Heart left ventricle (tissue), 16 donors: ENCODE measurements around the gene CIPC. TPM values are rescaled to one million over a fixed set of nuclear protein-coding genes. Genes with fewer than 3 reads are reported as not detected.

Experiments used
- ATAC-seq, 4 donors: fragments of 200-7000 bp; cut with Tn5 transposase; one replicate each; pipeline ENCODE4 v1.9.1; 2020 to 2022; ENCODE audit warnings: moderate library complexity in 4 of 4, mild to moderate bottlenecking in 3 of 4, moderate number of reproducible peaks in 1 of 4
- DNase-seq, 5 donors: peaks; one replicate each; pipeline ENCODE4 v3.0.0-alpha.2; 2020
- H3K27ac ChIP-seq, 12 donors: fragments of 200-600 bp; sonication (generic) in 4 of 12; one replicate each; pipeline versions ENCODE4 v1.5.0 to v1.8.0; 2016 to 2022; ENCODE audit warnings: mild to moderate bottlenecking in 2 of 12
- H3K27me3 ChIP-seq, 9 donors: fragments of 200-600 bp; sonication (generic) in 2 of 9; one replicate each; pipeline versions ENCODE4 v1.5.1 to v1.8.0; 2016 to 2022; ENCODE audit warnings: mild to moderate bottlenecking in 3 of 9
- H3K36me3 ChIP-seq, 9 donors: fragments of 200-600 bp; sonication (generic) in 2 of 9; one replicate each; pipeline versions ENCODE4 v1.5.0 to v1.8.0; 2018 to 2022; ENCODE audit warnings: mild to moderate bottlenecking in 2 of 9
- H3K4me1 ChIP-seq, 12 donors: fragments of 200-600 bp; sonication (generic) in 4 of 12; one replicate each; pipeline versions ENCODE4 v1.5.0 to v1.8.0; 2016 to 2022; ENCODE audit warnings: mild to moderate bottlenecking in 3 of 12
- H3K4me3 ChIP-seq, 12 donors: fragments of 200-600 bp; sonication (generic) in 4 of 12; one replicate each; pipeline versions ENCODE4 v1.5.0 to v1.8.0; 2017 to 2022; ENCODE audit warnings: mild to moderate bottlenecking in 9 of 12, moderate library complexity in 4 of 12
- H3K9me3 ChIP-seq, 12 donors: fragments of 200-600 bp; sonication (generic) in 4 of 12; one replicate each; pipeline versions ENCODE4 v1.5.0 to v1.8.0; 2016 to 2022; ENCODE audit warnings: mild to moderate bottlenecking in 1 of 12
- POLR2A ChIP-seq, 2 donors: fragments of 450-650 bp; IDR thresholded peaks; one replicate each; pipeline ENCODE4 v1.6.1; 2017; ENCODE audit warnings: antibody characterized with exemption in 2 of 2, mild to moderate bottlenecking in 2 of 2, moderate library complexity in 2 of 2
- WGBS, 4 donors: extraction: QIAGEN DNeasy Blood & Tissue Kit in 2 of 4; methylation state at CpG; one replicate each; pipeline versions ENCODE4 v1.1.5 to v1.1.7; 2013 to 2018; 5-methylcytosine and 5-hydroxymethylcytosine counted together
- intact Hi-C, 10 donors: fragments of 100-400 bp; cut with DNase I; formaldehyde crosslinking; loops; one replicate each; pipeline versions ENCODE4 v1.11.1 to v1.14.2; 2022
- polyA plus RNA-seq, 2 donors: library from polyadenylated mRNA; stranded (reverse); fragments of 200-250 nt; gene quantifications; one replicate each; pipeline ENCODE4 v1.2.3, GENCODE V29; 2013
- total RNA-seq, 9 donors: library from RNA; depleted of rRNA in 2 of 9; stranded (reverse); fragments of >200 nt in 2 of 9; fragmentation: NEBNext Ultra II Directional in 3 of 9; extraction: Animal tissue kit (Norgen Biotek cat#: 25700) in 3 of 9; gene quantifications; one replicate each; pipeline versions ENCODE4 v1.1.0 to v1.2.4, GENCODE V29; 2016 to 2023
- TF ChIP-seq, protein P1 (sequence below), 12 donors: fragments of 200-600 bp; sonication (generic) in 4 of 12; IDR thresholded peaks; one replicate each; pipeline versions ENCODE4 v1.5.0 to v1.8.0; 2018 to 2022; ENCODE audit warnings: antibody characterized with exemption in 12 of 12, mild to moderate bottlenecking in 5 of 12
- donor health status: ischemic (EF 13 %, LVEDD 7.1; RV severe dilation, severe dysfunction).
- donor health status: healthy with polysubstance abuse.
- donor health status: DM: no; HTN: yes; CAD: no.
- donor health status: DM: no; HTN: no; CAD: no.
- donor health status: ischemic (EF 25% LVEDD 6.9; RV normal size, moderate dysfunction).
- donor health status: ischemic (EF 25% LVEDD 5.7; RV mildly dilated, moderate dysfunction).
- donor health status: healthy.
- donor health status: DM: yes; HTN: yes; CAD: no.
- donor health status: ischemic (EF 35%, LVEDD 5.7; RV mildly dilated, moderate dysfunction).
- donor health status: nonischemic (EF 11% LVEDD 7.7; RV severe dilation, severe dysfunction).
- donor health status: DM: yes; HTN: yes; CAD: no.
- donor health status: PGD.
- donor health status: ischemic (EF 29% LVEDD 5.4; RV normal size, mild dysfunction).
- donor health status: nonischemic (EF 23%, LVEDD 6.1; RV moderate dilation, normal function).

Gene CIPC
- total and polyA plus RNA-seq, 11 donors = 10.9 to 85.9 (median 61.3) TPM

DNA sequence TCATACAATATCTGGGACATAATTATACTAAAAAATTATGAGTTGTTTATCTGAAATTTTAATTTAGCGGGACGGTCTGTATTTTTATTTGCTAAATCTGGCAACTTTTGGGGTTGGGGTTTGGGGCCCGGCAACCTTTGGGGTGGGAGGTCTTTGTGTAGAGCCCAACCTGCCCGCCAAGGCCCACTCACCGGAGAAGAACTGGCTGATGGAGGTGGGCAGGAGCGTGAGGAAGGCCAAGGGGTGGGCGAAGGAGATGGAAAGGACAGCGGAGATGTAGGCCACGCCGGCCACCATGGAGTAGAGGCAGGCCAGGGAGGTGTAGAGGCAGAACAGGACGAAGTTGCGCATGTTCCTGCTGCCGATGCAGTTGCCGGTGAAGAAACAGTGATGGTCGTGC, 41.0 kb downstream of the CIPC start:
- intact Hi-C loops = no loop called here
- peak overlapping the region in 1 of 12 donors; percentile 7 for H3K4me3 ChIP-seq
- no peak for TF ChIP-seq POLR2A (IDR thresholded peaks at IDR 0.05)
- TF ChIP-seq, protein P1, sequence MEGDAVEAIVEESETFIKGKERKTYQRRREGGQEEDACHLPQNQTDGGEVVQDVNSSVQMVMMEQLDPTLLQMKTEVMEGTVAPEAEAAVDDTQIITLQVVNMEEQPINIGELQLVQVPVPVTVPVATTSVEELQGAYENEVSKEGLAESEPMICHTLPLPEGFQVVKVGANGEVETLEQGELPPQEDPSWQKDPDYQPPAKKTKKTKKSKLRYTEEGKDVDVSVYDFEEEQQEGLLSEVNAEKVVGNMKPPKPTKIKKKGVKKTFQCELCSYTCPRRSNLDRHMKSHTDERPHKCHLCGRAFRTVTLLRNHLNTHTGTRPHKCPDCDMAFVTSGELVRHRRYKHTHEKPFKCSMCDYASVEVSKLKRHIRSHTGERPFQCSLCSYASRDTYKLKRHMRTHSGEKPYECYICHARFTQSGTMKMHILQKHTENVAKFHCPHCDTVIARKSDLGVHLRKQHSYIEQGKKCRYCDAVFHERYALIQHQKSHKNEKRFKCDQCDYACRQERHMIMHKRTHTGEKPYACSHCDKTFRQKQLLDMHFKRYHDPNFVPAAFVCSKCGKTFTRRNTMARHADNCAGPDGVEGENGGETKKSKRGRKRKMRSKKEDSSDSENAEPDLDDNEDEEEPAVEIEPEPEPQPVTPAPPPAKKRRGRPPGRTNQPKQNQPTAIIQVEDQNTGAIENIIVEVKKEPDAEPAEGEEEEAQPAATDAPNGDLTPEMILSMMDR (IDR thresholded peaks at IDR 0.05) = no peak
- peaks cover 33 to 96% (median 73%) of the 10 kb centered on the region in 9 donors for H3K27me3 ChIP-seq
- ATAC-seq = no peak
- no peak for DNase-seq
- WGBS, 4 donors = 76 to 83% (median 80%) methylated on average over 15 of the region's 15 CpGs
- H3K36me3 ChIP-seq = no peaks in the 10 kb centered on the region
- H3K27ac ChIP-seq = no peak overlapping the region
- peaks cover 5 to 29% (median 19%) of the 10 kb centered on the region in 12 donors for H3K4me1 ChIP-seq
- H3K9me3 ChIP-seq = no peaks in the 10 kb centered on the region

DNA sequence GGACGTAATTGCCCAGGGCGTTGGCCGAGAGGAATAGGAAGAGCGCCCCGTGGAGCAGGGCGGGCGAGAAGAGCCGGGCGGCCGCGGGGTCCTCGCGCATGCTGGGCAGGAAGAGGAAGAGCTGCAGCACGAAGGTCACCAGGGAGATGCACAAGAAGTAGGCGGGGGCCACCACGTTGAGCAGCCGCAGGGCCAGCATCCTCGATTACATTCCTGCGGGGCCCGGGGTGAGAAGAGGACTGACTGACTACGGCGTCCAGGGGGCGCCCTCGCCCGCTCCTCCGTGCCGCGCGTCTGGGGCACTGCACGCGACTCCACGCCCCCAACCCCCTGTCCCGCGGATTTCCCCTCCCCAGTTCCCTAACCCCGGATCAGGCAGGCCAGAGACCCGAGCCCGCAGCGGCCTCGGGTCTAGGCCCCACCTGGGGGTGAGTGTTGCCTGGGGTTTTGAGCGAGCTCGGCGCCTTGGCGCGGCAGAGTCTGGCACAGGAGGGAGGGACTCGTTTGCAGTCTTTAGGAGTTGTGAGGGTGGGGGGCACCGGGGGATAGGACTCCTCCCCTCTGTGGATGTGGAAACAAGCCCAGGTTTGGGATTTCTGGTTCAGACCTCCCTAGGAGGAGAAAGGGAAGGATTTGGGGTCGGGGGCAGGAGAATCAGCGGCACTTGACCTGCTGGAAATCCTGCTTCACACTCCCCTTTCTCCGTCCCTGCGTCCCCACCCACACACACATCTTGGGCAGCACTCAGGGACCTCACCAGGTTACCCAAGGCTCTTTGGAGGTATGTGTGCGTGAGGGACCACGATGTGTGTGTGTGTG, 41.7 kb downstream of the CIPC start:
- peaks cover 33 to 99% (median 78%) of the 10 kb centered on the region in 9 donors for H3K27me3 ChIP-seq
- 1 to 3% (median 2%) methylated on average over 37 to 52 of the region's 52 CpGs for WGBS, 4 donors
- intact Hi-C loops = no loop called here
- no peaks in the 10 kb centered on the region for H3K9me3 ChIP-seq
- TF ChIP-seq, protein P1 (IDR thresholded peaks at IDR 0.05) = peak in 11 of 12 donors; percentile 7 to 50 (median 26)
- no peak for TF ChIP-seq POLR2A (IDR thresholded peaks at IDR 0.05)
- DNase-seq = no peak
- H3K27ac ChIP-seq = no peak overlapping the region
- H3K36me3 ChIP-seq = no peaks in the 10 kb centered on the region
- peaks cover 5 to 29% (median 19%) of the 10 kb centered on the region in 12 donors for H3K4me1 ChIP-seq
- ATAC-seq = peak in 3 of 4 donors; percentile 38 to 44 (median 41)
- peak overlapping the region in 1 of 12 donors; percentile 29 for H3K4me3 ChIP-seq

DNA sequence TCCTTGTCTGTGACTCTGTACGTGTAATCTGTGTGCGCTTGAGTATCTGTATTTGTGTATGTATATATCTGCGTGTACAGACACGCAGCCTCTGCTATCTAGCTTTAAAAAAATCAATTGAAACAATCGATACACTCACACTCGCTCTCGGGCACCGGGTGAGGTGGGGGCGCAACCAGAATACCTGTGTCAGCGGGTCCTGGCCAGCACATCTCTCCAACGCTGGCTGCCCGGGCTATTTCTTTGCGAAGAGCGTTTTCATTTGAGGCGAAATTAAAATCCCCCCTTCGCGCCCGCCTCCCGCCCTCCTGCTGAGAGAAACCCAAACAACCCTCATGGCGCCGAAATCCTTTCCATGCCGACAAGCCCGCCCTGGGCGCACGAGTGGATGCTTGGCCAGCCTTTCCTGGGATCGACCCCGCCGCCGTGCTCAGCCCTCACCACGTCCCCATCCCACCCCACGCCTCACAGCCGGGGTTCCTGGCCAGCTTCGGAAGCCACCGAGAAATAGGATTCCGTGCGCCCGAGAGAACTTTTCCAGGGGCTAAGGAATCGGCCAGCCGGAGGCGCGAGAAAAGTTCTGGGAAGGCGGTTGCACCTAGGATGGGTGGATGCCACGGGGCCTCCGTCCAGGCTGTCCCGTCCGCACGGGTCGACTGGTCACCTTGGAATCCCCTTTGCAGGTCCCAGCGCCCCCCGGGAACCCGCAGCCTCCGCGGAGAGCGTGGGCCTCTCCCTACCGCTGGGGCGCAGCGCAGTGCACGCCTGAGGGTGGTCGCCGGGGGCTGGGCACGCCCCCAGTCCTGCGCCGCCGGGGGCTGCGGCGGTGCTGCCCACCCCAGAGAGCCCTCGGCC, 42.5 kb downstream of the CIPC start:
- Histone ChIP-seq H3K4me3 (peak overlapping the region; percentile 17 to 53 (median 41)), H3K9me3 (no peaks in the 10 kb centered on the region), H3K27ac (no peak overlapping the region), H3K27me3 (peaks cover 33 to 97% (median 80%) of the 10 kb centered on the region in 9 donors), H3K4me1 (peaks cover 5 to 29% (median 19%) of the 10 kb centered on the region in 12 donors), H3K36me3 (no peaks in the 10 kb centered on the region)
- WGBS, 4 donors = 0 to 1% (median 1%) methylated on average over 38 to 67 of the region's 67 CpGs
- intact Hi-C loops = no loop called here
- TF ChIP-seq, protein P1 (IDR thresholded peaks at IDR 0.05) = no peak
- TF ChIP-seq POLR2A (IDR thresholded peaks at IDR 0.05) = no peak
- no peak for DNase-seq
- no peak for ATAC-seq
